ENCODE results near the gene TMEM258. TPM values are rescaled to one million over a fixed set of nuclear protein-coding genes. Genes with fewer than 3 reads are reported as not detected.

The TMEM258 gene
- total and polyA plus RNA-seq, 10 of the 15 experiments (the other 5 are each of a cell fraction or from before 2014, with no cell fraction given), result 160 to 840 (median 326) TPM

GRCh38 chr11:61768376-61769076 lies 23.9 kb downstream of the TMEM258 start:
- no peaks in the 10 kb centered on the region for H3K79me2 ChIP-seq (ENCODE audit: control insufficient read depth, insufficient read depth, low read length)
- ChIA-PET SMC1A (ENCODE audit: uncharacterized antibody, unreplicated experiment) (no interaction called here), CTCF (interaction anchor here (1.0 to 2.4 kb wide), 3 partner anchors 20 to 35 kb away, joined by 3 to 7 read pairs (median 3); no protein-coding TSS in a partner anchor), POLR2A (no interaction called here), RAD21 (ENCODE audit: unreplicated experiment) (no interaction called here)
- no peaks in the 10 kb centered on the region for H4K20me1 ChIP-seq (ENCODE audit: control insufficient read depth, insufficient read depth)
- intact Hi-C loops (cut with micrococcal nuclease; ENCODE audit: unreplicated experiment), result no loop called here
- H3K9me3 ChIP-seq (replicated peaks; ENCODE audit: control insufficient read depth, insufficient read depth, low read length), result no peaks in the 10 kb centered on the region
- BruUV-seq (replicated peaks), result no TSS peak
- no peak overlapping the region for H3K9ac ChIP-seq (ENCODE audit: control insufficient read depth, insufficient read depth, low read length)
- WGBS (ENCODE audit: insufficient coverage, insufficient replicate concordance, low lambda C conversion rate, missing lambda C conversion rate), result 37% methylated on average over 11 of the region's 11 CpGs
- H3K36me3 ChIP-seq (ENCODE audit: control insufficient read depth in 2 of 2, insufficient read depth in 2 of 2, low read length in 1 of 2), result no peaks in the 10 kb centered on the region
- DNase-seq (ENCODE audit: low read depth, low spot score), result no peak
- in situ Hi-C loops (cut with MboI), result no loop called here
- no peak overlapping the region for H3K27ac ChIP-seq (ENCODE audit: control insufficient read depth, insufficient read depth)
- no peaks in the 10 kb centered on the region for H3K4me1 ChIP-seq (ENCODE audit: control insufficient read depth, insufficient read depth, low read length)
- no peak overlapping the region for H3K4me3 ChIP-seq
- no peak for ATAC-seq
- H3K27me3 ChIP-seq (replicated peaks in 1 of 2; ENCODE audit: control insufficient read depth in 2 of 2, insufficient read depth in 2 of 2, low read length in 1 of 2), result no peaks in the 10 kb centered on the region
- no peak overlapping the region for H3K4me2 ChIP-seq (ENCODE audit: control insufficient read depth, insufficient read depth)
- no peak for FAIRE-seq
- no peak overlapping the region for H2AFZ ChIP-seq (ENCODE audit: control insufficient read depth, low read depth, low read length)
- TF ChIP-seq POLR2AphosphoS2 (IDR thresholded peaks at IDR 0.05; ENCODE audit: low read depth, low read length), result no peak
- no peak for TF ChIP-seq PRDM15 (CRISPR knock-in tag; IDR thresholded peaks at IDR 0.05)
- no peak for TF ChIP-seq IRF3 (IDR thresholded peaks at IDR 0.05)
- no peak for TF ChIP-seq PAX8 (IDR thresholded peaks at IDR 0.05)
- TF ChIP-seq ZSCAN29 (IDR thresholded peaks at IDR 0.05), result no peak
- no peak for TF ChIP-seq RCOR1 (conservative IDR thresholded peaks at IDR 0.05; ENCODE audit: low read depth, low read length)
- TF ChIP-seq SP1 (IDR thresholded peaks at IDR 0.05; ENCODE audit: low read depth, low read length), result no peak
- TF ChIP-seq HSF1 (IDR thresholded peaks at IDR 0.05; ENCODE audit: low read depth, low read length), result no peak
- no peak for TF ChIP-seq MEF2B (IDR thresholded peaks at IDR 0.05; ENCODE audit: partially characterized antibody, poor library complexity, severe bottlenecking)
- TF ChIP-seq ESRRA (IDR thresholded peaks at IDR 0.05; ENCODE audit: low read length), result no peak
- TF ChIP-seq MTA2 (IDR thresholded peaks at IDR 0.05; ENCODE audit: low read depth), result no peak
- no peak for TF ChIP-seq RELB (IDR thresholded peaks at IDR 0.05; ENCODE audit: low read depth)
- TF ChIP-seq TBL1XR1 (IDR thresholded peaks at IDR 0.05; ENCODE audit: low read depth, low read length), result no peak
- no peak for TF ChIP-seq CBX5 (IDR thresholded peaks at IDR 0.05; ENCODE audit: low read depth)

All from GM12878 (cell line).